HG03571 (cell line): Measurements from ENCODE around the gene SLC44A5.
"Not testable (repeated sequence)": the region's sequence is repeated elsewhere in the genome, so short reads cannot be mapped to it uniquely, and the experiment has no call there.

ENCODE experiments used
- ATAC-seq: cut with Tn5 transposase; IDR thresholded peaks from one replicate; pipeline ENCODE4 v1.9.1; 2021; ENCODE audit not compliant: unreplicated experiment

The SLC44A5 gene

DNA sequence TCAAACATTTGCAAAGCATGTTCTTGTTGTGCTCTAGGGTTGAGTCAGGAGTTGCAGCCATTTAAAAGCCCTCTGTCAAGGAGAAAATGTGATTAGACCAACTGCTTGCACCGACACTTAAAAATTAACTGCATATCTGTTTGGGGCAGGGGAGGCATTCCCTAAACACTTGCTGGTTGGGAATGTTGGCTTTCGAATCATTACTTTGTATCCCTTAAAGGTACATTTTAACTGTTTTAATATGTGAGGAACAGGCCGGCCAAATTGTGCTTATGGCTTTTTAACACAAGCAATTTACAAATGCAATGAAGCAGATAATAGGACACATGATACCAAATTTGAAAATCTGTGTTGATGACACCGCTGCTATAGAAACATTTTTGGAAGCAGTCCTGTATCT is 317.6 kb downstream of the SLC44A5 start:
- ATAC-seq = no peak

GRCh38 chr1:75292013-75292412 is 318.9 kb downstream of the SLC44A5 start:
- ATAC-seq = no peak

- ATAC-seq = no peak
Measured at GRCh38 chr1:75276385-75276784, 334.5 kb downstream of the SLC44A5 start.

DNA sequence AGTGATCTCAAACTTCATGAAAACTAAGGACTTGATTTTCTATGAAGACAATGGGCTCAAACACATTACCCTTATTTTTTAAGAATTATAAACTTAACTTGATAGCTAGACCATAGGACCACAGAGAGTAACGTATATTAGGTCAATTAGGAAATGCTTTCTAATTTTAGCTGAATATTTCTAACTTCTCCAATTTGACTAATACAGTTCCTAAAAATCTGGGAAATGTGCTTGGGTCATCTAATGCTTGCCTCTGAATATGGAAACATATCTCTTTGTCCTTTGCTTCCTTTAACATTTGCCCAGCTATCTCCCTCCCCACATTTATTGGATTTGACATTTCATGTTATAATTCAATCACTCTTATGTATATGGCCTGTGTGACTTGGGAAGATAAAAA is 335.3 kb downstream of the SLC44A5 start:
- no peak for ATAC-seq

DNA sequence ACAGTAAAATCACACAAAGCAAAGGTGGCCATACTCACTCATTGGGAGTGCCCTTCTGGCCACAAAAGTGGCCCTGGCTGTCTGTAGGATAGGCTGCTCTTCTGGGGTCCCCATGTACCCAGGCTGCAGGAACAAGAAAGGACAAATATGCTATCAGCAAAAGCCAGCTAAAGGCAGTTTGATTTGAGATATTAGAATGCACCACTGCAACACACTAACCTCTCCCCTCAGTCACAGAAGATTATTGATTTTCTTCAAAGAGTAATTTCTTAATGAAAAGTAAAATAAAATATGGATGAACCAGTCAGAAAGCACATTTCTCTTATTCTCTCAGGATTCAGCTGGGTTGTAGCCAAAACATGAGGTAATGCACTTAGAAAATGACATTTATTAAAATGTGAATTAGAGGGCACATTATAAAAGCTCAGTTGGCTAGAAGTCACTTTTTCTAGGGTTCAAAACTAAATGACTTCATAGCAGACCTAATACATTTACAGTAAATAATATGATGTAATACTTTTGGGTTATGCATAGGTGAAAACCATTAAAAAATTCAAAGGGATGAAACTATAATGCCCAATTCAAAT is 335.9 kb downstream of the SLC44A5 start:
- no peak for ATAC-seq

- no peak for ATAC-seq
Measured at GRCh38 chr1:75273110-75273509, 337.8 kb downstream of the SLC44A5 start.

DNA sequence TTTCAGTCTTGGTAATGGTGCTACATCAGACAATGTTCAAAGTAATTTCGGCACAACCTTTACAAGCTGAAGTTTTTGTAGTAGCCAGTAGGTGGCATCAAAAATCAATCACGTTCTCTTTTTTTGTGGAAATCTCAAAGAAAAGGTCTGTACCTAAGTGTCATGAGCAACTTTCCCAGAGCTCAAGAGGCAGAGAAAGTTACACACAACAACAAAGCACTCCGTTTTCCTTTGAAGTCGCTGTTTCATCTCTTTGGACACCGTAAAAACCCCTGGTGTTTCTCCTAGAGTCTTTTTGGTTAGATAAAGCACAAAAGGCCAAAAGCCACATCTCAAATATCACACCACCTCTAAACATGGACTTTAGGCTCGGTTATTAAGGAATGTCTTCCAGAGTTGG is 345.1 kb downstream of the SLC44A5 start:
- ATAC-seq = peak; percentile 61

GRCh38 chr1:75264112-75264511 is 346.8 kb downstream of the SLC44A5 start:
- ATAC-seq = no peak

DNA sequence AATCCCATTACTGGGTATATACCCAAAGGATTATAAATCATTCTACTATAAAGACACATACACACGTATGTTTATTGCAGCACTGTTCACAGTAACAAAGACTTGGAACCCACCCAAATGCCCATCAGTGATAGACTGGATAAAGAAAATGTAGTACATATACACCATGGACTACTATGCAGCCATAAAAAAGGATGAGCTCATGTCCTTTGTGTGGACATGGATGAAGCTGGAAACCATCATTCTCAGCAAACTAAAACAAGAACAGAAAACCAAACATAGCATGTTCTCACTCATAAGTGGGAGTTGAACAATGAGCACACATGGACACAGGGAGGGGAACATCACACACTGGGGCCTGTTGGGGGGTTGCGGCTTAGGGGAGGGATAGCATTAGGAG is 347.3 kb downstream of the SLC44A5 start:
- ATAC-seq = not testable (repeated sequence)

GRCh38 chr1:75261946-75262345 is 349.0 kb downstream of the SLC44A5 start:
- not testable (repeated sequence) for ATAC-seq

DNA sequence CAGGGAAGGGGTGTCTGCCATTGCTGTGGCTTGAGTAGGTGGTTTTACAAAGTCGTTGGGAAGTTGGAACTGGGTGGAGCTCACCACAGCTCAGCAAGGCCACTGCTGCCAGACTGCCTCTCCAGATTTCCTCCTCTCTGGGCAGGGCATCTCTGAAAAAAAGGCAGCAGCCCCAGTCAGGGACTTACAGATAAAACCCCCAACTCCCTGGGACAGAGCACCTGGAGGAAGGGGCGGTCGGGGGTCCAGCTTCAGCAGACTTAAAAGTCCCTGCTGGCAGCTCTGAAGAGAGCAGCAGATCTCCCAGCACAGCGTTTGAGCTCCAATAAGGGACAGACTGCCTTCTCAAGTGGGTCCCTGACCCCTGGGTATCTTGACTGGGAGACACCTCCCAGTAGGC is 352.6 kb downstream of the SLC44A5 start:
- no peak for ATAC-seq

DNA sequence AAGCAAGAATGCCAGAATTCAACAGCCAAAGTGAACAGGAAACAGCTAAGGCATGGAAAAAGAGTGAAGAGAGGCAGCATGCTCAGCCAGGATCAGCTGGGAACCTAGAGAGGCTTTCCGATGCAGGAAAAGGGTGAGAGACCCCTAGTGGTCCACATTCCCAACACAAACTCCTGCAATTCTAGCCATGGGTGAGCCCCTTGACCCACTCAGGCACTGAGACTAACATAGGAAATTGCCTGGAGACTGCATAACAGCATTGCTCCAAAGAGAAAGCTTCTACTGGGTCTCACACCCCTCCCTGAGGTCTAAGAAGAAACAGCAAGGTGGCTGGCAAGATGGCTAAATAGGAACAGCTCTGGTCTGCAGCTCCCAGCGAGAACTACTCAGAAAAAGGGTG is 353.5 kb downstream of the SLC44A5 start:
- ATAC-seq = no peak

GRCh38 chr1:75250114-75250513 is 360.8 kb downstream of the SLC44A5 start:
- not testable (repeated sequence) for ATAC-seq

- ATAC-seq = no peak
Measured at GRCh38 chr1:75245239-75245638, 365.7 kb downstream of the SLC44A5 start.

DNA sequence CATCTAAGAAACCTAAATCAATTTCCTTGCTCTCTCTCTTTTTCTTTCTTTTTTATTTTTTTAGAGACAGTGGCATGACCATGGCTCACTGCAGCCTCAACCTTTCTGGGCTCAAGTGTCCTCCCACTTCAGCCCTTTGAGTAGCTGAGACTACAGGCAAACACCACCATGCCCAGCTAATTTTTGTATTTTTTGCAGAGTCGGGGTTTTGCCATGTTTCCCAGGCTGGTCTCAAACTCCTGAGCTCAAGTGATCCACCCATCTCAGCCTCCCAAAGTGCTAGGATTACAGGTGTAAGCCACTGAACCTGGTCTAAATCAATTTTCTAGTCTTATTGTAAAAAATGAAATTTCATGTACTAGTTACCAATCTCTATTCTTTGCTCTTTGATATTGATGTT is 367.8 kb downstream of the SLC44A5 start:
- no peak for ATAC-seq

- ATAC-seq = no peak
Measured at GRCh38 chr1:75237316-75237715, 373.6 kb downstream of the SLC44A5 start.

- ATAC-seq = no peak
Measured at GRCh38 chr1:75234562-75234961, 376.4 kb downstream of the SLC44A5 start.

- ATAC-seq = peak; percentile 80
Measured at GRCh38 chr1:75233302-75233929, 377.5 kb downstream of the SLC44A5 start.

DNA sequence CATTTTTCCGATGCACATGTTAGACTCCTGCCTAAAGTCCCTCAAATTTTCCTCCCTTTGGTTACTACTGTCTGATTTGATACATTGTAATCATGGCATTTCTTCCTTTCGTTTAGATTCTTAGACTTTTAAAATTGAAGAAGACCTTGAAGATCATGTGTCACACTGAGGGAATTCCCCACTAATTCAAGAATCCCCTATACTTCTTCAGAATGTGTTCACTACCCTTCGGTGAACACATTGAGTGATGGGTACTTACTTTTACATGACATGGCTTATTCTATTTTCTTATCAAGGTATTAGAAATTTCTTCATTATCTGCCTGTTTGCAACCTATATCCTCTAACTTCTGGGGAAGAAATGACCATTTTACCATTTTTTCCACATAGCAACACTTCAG is 390.8 kb downstream of the SLC44A5 start:
- ATAC-seq = no peak

DNA sequence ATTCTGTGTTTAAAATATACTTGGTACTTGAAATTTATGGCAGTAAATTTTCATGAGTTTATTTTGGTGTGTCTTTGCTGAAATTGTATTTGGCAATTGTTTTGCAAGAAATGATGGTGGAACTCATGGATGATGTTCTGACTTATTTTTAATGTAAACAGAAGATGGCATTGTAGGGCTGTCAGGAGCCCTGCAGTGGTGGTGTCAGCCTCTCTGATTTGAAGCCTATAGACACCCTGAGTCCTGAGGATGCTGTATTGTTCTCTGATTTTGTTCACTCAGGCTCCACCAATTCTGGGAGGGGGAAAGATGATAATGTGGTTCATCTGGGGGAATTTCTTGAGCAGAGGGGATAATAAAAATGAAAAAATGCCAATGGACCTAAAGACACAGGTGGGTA is 396.9 kb downstream of the SLC44A5 start:
- no peak for ATAC-seq

DNA sequence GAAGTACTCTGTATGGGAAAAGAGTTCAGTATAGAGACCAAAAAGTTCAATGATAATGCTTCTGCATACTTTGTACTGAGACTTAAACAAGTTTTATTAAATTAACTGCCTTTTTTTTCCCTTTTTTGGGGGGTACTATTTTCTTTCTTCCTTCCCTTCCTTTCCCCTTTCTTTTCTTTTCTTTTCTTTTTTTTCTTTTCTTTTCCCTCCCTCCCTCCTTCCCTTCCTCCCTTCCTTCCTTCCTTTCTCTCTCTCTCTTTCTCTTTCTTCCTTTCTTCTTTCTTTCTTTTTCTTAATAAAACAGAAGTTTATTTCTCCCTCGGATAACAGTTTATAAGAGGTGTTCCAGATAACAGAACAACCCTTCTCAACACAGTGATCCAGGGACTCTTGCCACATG is 399.3 kb downstream of the SLC44A5 start:
- ATAC-seq = no peak

DNA sequence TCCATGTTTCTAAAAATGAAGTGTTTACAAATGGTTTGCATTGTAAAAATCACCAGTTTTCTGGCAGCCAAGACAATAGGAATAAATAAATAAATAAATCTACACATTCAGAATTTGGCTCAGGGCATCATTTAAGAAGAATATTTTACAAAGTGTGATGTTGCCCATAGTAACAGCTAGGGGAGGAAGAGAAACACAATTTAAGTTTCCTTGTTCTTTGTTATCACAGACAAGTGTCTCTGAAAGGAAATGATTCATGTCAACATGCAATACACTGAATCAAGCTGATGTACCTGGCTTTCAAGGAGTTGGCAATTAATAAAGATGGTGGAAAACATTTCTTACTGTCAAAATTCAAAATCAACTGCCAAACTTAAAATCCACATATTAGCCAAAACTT is 402.1 kb downstream of the SLC44A5 start:
- ATAC-seq = no peak
